GM10266 (cell line): Measurements from ENCODE around the gene ARMC7.

Experiments used
- DNase-seq: peaks from one replicate; pipeline ENCODE4 v3.0.0; 2012; ENCODE audit errors: extremely low spot score
- CTCF ChIP-seq: IDR thresholded peaks from 2 replicates; pipeline ENCODE4 v1.5.1; 2012; ENCODE audit warnings: mild to moderate bottlenecking, low read depth; ENCODE audit not compliant: control insufficient read depth, insufficient read depth; ENCODE audit errors: missing control alignments

The ARMC7 gene

GRCh38 chr17:75108193-75108592 lies 1.6 kb upstream of the ARMC7 start:
- no peak for DNase-seq
- no peak for TF ChIP-seq CTCF

- no peak for TF ChIP-seq CTCF
- peak; percentile 45 for DNase-seq
Measured at GRCh38 chr17:75109046-75109406, 743 bp upstream of the ARMC7 start.

DNA sequence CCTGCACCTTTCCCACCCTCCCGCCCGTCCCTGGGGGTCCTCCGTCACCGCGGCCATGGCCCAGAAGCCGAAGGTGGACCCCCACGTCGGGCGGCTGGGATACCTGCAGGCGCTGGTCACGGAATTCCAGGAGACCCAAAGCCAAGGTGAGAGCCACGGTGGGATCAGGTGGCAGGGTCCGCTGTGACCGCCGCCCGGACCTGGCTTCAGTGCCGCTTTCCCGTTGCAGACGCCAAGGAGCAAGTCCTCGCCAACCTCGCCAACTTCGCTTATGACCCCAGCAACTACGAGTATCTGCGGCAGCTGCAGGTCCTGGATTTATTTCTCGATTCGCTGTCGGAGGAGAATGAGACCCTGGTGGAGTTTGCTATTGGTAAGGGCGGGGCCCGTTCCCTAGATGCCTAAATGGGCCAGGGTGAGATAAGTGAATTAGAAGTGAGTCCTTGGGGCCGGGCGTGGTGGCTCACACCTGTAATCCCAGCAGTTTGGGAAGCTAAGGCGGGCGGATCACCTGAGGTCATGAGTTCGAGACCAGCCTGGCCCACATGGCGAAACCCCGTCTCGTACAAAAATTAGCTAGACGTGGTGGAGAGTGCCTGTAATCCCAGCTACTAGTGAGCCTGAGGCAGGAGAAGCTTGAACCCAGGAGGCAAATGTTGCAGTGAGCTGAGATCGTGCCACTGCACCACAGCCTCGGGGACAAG lies 617 bp downstream of the ARMC7 start:
- no peak for TF ChIP-seq CTCF
- no peak for DNase-seq

DNA sequence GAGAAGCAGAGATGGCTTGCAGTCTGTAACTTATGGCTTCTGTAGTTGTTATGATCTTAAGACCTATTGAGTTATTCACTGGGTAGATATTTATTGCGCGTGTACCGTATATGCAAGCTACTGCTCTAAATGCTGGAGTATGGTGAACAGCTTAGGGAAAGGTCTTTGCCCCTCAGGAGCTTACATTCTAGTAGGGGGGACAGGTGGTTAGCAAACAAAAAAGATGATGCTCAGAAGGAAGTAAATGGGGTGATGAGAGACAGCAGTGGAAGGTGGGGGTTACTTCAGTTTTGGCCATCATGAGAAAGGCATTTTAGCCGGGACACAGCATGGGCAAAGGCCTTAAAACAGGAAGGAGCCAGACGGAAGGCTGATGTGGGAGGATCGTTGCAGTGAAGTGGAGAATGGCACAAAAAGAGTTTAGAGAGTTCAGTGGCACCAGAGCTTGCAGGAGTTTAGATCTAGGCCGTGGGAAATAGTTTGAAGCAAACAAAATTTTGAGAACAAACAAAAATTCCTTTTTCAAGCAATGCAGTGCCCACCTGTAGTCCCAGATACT lies 2.1 kb downstream of the ARMC7 start:
- TF ChIP-seq CTCF = no peak
- no peak for DNase-seq

DNA sequence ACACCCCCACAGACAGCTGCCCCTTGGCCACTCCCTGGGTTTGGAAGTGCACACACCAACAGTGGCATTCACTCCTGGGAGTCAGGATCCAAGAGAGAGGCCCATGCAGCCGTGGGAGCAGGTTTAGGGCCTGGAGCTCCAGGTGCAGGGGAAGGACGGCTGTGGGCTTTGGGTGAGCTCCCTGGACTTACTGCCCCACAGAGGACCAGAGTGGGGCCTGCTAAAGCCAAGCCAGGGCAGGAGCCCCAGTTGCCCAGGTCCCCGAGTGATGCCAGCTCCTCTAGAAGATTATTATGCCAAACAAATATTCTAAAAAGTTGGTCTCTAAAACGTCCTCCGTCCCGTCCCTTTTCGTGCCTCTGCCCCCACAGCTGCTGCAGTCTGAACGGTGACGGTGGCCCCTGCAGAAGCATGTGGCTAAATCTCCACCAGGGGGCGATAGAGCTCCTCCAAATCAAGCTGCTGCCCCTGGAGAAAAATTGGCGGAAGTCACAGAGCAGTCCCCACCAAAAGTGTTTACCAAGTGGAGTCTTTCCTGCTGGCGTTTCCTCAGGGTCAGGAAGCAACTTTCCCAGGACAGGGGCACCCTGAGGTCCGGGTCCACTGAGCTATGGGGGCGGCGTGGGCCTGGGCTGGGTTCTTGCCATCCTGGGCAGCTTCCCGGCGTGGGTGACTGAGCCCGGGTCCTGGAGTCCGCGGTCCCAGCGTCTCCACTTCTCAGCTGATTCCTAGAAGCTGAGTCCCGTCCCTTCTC lies 4.2 kb downstream of the ARMC7 start:
- TF ChIP-seq CTCF = peak; percentile 91
- peak; percentile 85 for DNase-seq

DNA sequence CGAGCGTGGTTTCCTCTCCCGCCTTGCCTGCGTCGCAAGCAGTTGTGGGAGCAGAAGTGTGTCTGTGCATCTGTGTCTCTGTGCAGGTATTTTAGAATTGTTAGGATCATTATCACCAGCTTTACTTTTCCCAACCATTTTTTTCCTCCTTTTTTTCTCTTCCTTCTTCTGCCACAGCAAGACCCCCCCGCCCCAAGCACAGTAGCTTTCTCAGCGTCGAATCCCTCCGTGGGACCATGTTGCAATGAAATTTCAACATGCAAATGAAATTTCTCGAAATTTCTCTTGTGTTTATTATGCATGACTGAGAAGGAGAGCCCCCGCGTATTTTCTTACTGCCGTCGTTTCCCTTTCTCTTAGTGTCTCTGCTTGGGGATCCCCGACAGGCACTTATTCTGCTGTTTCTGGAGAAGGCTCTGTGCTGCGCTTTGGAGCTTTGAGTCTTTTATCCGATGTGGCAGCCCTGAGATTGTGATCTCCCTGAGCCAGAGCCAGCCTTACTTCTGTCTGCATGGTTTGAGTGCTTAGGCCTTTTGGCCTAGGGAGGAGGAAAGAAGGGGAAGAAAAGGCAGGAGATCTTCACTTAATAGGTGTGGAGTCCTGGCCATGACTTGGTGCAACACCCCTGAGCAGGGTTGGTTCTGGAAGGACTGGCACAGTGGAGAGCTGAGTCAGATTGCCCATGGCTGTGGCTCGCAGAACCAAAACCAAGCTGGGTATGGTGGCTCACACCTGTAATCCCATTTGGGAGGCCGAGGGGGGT lies 5.0 kb downstream of the ARMC7 start:
- no peak for TF ChIP-seq CTCF
- peak; percentile 69 for DNase-seq
